ENCODE results near the gene NAT10.

GRCh38 chr11:34080609-34081008, 24.8 kb upstream of the NAT10 start:
- TF ChIP-seq EP300 (IDR thresholded peaks at IDR 0.05), result no peak
- no peak for TF ChIP-seq POLR2A (IDR thresholded peaks at IDR 0.05)
- no peak for TF ChIP-seq CTCF (IDR thresholded peaks at IDR 0.05)
- TF ChIP-seq POLR2AphosphoS5 (IDR thresholded peaks at IDR 0.05), result no peak
